ENCODE measurements around the gene OR10G7.

DNA sequence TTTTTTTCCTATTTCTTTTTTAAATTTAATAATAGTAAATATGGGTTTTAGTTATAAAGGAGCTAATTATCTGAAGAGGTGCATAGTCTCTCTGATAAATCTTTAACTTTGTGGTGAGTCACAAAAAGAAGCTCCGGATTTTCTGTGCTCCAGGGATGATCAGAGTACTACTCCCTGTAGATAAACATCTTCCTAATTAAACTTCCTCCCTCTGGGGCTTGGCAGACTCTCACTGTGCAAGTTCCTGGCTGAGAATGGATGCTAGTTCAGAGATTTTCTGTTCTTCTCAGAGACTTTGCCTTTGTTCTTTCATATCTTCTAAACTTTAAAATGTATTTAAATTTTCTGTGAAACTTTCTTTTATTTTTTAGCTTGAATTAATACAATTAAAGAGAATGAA is at the start of gene OR10G7:
- TF ChIP-seq TAF1 (IDR thresholded peaks at IDR 0.05; ENCODE audit: borderline replicate concordance, insufficient read depth, low read length) (no peak), POLR2AphosphoS5 (IDR thresholded peaks at IDR 0.05; ENCODE audit: low read depth, low read length) (no peak)
